HEK293 (cell line): Measurements from ENCODE around the gene KBTBD4.
A peak's percentile ranks its signal among the peaks of the same experiment; 100 is the strongest.

Experiments used
- MZF1 ChIP-seq: fragments of 450-650 bp; formaldehyde crosslinking; IDR thresholded peaks from 2 replicates; pipeline ENCODE4 v1.5.1; 2017; ENCODE audit warnings: missing biosample characterization, missing genetic modification characterization, borderline replicate concordance
- SP2 ChIP-seq: fragments of 450-650 bp; formaldehyde crosslinking; IDR thresholded peaks from 2 replicates; pipeline ENCODE4 v1.5.1; 2016; ENCODE audit warnings: missing biosample characterization, missing genetic modification characterization
- ZNF555 ChIP-seq: fragments of 450-650 bp; formaldehyde crosslinking; conservative IDR thresholded peaks from 2 replicates; pipeline ENCODE4 v1.5.1; 2017; ENCODE audit warnings: missing biosample characterization, mild to moderate bottlenecking, missing genetic modification characterization, inconsistent platforms
- TF ChIP-seq, protein P1 (sequence below): fragments of 450-650 bp; IDR thresholded peaks from 2 replicates; pipeline ENCODE4 v1.5.1; 2018; ENCODE audit warnings: missing biosample characterization, mild to moderate bottlenecking, missing genetic modification characterization
- TF ChIP-seq, protein P2 (sequence below): fragments of 450-650 bp; formaldehyde crosslinking; IDR thresholded peaks from 2 replicates; pipeline ENCODE4 v1.5.1; 2016; ENCODE audit warnings: missing biosample characterization, missing genetic modification characterization
- TF ChIP-seq, protein P3 (sequence below): fragments of 450-650 bp; formaldehyde crosslinking; IDR thresholded peaks from 2 replicates; pipeline ENCODE4 v1.5.1; 2016; ENCODE audit warnings: missing biosample characterization, missing genetic modification characterization
- TF ChIP-seq, protein P4 (sequence below): fragments of 450-650 bp; formaldehyde crosslinking; IDR thresholded peaks from 2 replicates; pipeline ENCODE4 v1.5.1; 2016; ENCODE audit warnings: missing biosample characterization, missing genetic modification characterization

DNA sequence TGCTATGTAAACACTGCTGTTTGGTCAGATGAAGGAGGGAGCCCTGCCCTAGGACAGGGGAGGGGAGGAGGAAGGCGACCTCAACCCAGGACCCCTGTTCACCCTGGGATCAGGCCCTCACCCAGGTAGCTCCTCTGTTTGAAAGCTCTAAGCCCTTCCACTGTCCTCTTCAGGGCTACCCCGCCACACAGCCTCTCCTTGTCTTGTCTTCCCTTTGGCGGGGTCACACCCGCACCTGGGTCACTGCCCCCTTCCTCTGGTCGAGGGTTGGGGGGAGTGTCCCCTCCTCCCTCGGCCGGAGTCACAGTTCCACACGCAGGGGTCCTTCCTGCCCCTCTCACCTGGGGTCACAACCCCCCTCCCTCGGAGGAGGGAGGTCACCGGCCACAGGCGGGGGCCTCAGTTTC, 13.8 kb downstream of the KBTBD4 start:
- TF ChIP-seq SP2 (tag by site-specific recombination) = no peak
- TF ChIP-seq, protein P1, sequence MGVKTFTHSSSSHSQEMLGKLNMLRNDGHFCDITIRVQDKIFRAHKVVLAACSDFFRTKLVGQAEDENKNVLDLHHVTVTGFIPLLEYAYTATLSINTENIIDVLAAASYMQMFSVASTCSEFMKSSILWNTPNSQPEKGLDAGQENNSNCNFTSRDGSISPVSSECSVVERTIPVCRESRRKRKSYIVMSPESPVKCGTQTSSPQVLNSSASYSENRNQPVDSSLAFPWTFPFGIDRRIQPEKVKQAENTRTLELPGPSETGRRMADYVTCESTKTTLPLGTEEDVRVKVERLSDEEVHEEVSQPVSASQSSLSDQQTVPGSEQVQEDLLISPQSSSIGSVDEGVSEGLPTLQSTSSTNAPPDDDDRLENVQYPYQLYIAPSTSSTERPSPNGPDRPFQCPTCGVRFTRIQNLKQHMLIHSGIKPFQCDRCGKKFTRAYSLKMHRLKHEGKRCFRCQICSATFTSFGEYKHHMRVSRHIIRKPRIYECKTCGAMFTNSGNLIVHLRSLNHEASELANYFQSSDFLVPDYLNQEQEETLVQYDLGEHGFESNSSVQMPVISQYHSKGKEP (tag by site-specific recombination) = no peak
- TF ChIP-seq, protein P2, sequence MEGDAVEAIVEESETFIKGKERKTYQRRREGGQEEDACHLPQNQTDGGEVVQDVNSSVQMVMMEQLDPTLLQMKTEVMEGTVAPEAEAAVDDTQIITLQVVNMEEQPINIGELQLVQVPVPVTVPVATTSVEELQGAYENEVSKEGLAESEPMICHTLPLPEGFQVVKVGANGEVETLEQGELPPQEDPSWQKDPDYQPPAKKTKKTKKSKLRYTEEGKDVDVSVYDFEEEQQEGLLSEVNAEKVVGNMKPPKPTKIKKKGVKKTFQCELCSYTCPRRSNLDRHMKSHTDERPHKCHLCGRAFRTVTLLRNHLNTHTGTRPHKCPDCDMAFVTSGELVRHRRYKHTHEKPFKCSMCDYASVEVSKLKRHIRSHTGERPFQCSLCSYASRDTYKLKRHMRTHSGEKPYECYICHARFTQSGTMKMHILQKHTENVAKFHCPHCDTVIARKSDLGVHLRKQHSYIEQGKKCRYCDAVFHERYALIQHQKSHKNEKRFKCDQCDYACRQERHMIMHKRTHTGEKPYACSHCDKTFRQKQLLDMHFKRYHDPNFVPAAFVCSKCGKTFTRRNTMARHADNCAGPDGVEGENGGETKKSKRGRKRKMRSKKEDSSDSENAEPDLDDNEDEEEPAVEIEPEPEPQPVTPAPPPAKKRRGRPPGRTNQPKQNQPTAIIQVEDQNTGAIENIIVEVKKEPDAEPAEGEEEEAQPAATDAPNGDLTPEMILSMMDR (tag by site-specific recombination) = no peak
- TF ChIP-seq, protein P3, sequence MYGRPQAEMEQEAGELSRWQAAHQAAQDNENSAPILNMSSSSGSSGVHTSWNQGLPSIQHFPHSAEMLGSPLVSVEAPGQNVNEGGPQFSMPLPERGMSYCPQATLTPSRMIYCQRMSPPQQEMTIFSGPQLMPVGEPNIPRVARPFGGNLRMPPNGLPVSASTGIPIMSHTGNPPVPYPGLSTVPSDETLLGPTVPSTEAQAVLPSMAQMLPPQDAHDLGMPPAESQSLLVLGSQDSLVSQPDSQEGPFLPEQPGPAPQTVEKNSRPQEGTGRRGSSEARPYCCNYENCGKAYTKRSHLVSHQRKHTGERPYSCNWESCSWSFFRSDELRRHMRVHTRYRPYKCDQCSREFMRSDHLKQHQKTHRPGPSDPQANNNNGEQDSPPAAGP (tag by site-specific recombination) = 0 out of 2 replicates have a peak, but pooled peaks have one; percentile 30
- no peak for TF ChIP-seq MZF1
- TF ChIP-seq, protein P4, sequence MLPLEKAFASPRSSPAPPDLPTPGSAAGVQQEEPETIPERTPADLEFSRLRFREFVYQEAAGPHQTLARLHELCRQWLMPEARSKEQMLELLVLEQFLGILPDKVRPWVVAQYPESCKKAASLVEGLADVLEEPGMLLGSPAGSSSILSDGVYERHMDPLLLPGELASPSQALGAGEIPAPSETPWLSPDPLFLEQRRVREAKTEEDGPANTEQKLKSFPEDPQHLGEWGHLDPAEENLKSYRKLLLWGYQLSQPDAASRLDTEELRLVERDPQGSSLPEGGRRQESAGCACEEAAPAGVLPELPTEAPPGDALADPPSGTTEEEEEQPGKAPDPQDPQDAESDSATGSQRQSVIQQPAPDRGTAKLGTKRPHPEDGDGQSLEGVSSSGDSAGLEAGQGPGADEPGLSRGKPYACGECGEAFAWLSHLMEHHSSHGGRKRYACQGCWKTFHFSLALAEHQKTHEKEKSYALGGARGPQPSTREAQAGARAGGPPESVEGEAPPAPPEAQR (tag by site-specific recombination) = no peak
- TF ChIP-seq ZNF555 = no peak
